Ishikawa (cell line): Measurements from ENCODE around the gene HBB.

ENCODE experiments used
- CEBPB ChIP-seq: IDR thresholded peaks from 2 replicates; pipeline ENCODE4 v1.6.1; 2012
- CREB1 ChIP-seq: IDR thresholded peaks from 2 replicates; pipeline ENCODE4 v1.6.1; 2012; ENCODE audit warnings: low read depth
- EGR1 ChIP-seq: IDR thresholded peaks from 2 replicates; pipeline ENCODE4 v1.6.1; 2012
- EP300 ChIP-seq: IDR thresholded peaks from 2 replicates; pipeline ENCODE4 v1.6.1; 2012; ENCODE audit warnings: borderline replicate concordance
- FOXM1 ChIP-seq: IDR thresholded peaks from 2 replicates; pipeline ENCODE4 v1.6.1; 2012; ENCODE audit warnings: low read depth, borderline replicate concordance
- NFIC ChIP-seq: IDR thresholded peaks from 2 replicates; pipeline ENCODE4 v1.6.1; 2012
- RAD21 ChIP-seq: IDR thresholded peaks from 2 replicates; pipeline ENCODE4 v1.6.1; 2012; ENCODE audit warnings: low read depth
- TAF1 ChIP-seq: IDR thresholded peaks from 2 replicates; pipeline ENCODE4 v1.6.1; 2012; ENCODE audit warnings: low read depth, mild to moderate bottlenecking
- TCF12 ChIP-seq: IDR thresholded peaks from 2 replicates; pipeline ENCODE4 v1.6.1; 2012; ENCODE audit warnings: low read depth
- TEAD4 ChIP-seq: IDR thresholded peaks from 2 replicates; pipeline ENCODE4 v1.6.1; 2012
- YY1 ChIP-seq: IDR thresholded peaks from 2 replicates; pipeline ENCODE4 v1.6.1; 2012; ENCODE audit warnings: low read depth
- ZBTB7A ChIP-seq: IDR thresholded peaks from 2 replicates; pipeline ENCODE4 v1.6.1; 2012; ENCODE audit warnings: low read depth
- TF ChIP-seq, protein P1 (sequence below): IDR thresholded peaks from 2 replicates; pipeline ENCODE4 v1.6.1; 2012; ENCODE audit warnings: low read depth, mild to moderate bottlenecking
- TF ChIP-seq, protein P2 (sequence below): IDR thresholded peaks from 2 replicates; pipeline ENCODE4 v1.6.1; 2012
- TF ChIP-seq, protein P3 (sequence below): IDR thresholded peaks from 2 replicates; pipeline ENCODE4 v1.6.1; 2012

HBB gene

DNA sequence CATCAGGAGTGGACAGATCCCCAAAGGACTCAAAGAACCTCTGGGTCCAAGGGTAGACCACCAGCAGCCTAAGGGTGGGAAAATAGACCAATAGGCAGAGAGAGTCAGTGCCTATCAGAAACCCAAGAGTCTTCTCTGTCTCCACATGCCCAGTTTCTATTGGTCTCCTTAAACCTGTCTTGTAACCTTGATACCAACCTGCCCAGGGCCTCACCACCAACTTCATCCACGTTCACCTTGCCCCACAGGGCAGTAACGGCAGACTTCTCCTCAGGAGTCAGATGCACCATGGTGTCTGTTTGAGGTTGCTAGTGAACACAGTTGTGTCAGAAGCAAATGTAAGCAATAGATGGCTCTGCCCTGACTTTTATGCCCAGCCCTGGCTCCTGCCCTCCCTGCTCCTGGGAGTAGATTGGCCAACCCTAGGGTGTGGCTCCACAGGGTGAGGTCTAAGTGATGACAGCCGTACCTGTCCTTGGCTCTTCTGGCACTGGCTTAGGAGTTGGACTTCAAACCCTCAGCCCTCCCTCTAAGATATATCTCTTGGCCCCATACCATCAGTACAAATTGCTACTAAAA lies at the start of gene HBB:
Gene HBB (minus strand): TSS at position 340 of the 579 bp plus-strand sequence. CDS start 50 bp downstream, at position 290.
- TF ChIP-seq EGR1 = no peak
- no peak for TF ChIP-seq CEBPB
- TF ChIP-seq, protein P1, sequence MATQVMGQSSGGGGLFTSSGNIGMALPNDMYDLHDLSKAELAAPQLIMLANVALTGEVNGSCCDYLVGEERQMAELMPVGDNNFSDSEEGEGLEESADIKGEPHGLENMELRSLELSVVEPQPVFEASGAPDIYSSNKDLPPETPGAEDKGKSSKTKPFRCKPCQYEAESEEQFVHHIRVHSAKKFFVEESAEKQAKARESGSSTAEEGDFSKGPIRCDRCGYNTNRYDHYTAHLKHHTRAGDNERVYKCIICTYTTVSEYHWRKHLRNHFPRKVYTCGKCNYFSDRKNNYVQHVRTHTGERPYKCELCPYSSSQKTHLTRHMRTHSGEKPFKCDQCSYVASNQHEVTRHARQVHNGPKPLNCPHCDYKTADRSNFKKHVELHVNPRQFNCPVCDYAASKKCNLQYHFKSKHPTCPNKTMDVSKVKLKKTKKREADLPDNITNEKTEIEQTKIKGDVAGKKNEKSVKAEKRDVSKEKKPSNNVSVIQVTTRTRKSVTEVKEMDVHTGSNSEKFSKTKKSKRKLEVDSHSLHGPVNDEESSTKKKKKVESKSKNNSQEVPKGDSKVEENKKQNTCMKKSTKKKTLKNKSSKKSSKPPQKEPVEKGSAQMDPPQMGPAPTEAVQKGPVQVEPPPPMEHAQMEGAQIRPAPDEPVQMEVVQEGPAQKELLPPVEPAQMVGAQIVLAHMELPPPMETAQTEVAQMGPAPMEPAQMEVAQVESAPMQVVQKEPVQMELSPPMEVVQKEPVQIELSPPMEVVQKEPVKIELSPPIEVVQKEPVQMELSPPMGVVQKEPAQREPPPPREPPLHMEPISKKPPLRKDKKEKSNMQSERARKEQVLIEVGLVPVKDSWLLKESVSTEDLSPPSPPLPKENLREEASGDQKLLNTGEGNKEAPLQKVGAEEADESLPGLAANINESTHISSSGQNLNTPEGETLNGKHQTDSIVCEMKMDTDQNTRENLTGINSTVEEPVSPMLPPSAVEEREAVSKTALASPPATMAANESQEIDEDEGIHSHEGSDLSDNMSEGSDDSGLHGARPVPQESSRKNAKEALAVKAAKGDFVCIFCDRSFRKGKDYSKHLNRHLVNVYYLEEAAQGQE = no peak
- no peak for TF ChIP-seq ZBTB7A
- no peak for TF ChIP-seq RAD21
- TF ChIP-seq NFIC = no peak
- no peak for TF ChIP-seq FOXM1
- TF ChIP-seq CREB1 = no peak
- TF ChIP-seq EP300 = no peak
- no peak for TF ChIP-seq TEAD4
- no peak for TF ChIP-seq TCF12
- no peak for TF ChIP-seq TAF1
- TF ChIP-seq YY1 = no peak
- TF ChIP-seq, protein P2, sequence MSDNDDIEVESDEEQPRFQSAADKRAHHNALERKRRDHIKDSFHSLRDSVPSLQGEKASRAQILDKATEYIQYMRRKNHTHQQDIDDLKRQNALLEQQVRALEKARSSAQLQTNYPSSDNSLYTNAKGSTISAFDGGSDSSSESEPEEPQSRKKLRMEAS = no peak
- TF ChIP-seq, protein P3, sequence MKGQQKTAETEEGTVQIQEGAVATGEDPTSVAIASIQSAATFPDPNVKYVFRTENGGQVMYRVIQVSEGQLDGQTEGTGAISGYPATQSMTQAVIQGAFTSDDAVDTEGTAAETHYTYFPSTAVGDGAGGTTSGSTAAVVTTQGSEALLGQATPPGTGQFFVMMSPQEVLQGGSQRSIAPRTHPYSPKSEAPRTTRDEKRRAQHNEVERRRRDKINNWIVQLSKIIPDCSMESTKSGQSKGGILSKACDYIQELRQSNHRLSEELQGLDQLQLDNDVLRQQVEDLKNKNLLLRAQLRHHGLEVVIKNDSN = no peak

DNA sequence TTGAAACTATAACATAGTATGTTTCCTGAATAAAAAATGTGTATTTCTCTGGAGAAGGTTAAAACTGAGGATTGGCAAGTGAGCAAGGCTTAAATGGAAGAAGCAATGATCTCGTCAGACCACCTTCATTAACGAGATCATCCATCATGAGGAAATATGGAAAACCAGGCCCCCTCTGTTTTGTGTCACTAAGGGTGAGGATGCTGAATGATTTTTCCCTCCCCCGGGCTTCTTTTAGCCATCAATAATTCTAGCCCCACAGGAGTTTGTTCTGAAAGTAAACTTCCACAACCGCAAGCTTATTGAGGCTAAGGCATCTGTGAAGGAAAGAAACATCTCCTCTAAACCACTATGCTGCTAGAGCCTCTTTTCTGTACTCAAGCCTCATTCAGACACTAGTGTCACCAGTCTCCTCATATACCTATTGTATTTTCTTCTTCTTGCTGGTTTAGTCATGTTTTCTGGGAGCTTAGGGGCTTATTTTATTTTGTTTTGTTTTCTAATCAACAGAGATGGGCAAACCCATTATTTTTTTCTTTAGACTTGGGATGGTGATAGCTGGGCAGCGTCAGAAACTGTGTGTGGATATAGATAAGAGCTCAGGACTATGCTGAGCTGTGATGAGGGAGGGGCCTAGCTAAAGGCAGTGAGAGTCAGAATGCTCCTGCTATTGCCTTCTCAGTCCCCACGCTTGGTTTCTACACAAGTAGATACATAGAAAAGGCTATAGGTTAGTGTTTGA lies 48.7 kb upstream of the HBB start:
- TF ChIP-seq TAF1 (no peak), FOXM1 (no peak), TEAD4 (no peak), CEBPB (no peak), CREB1 (no peak), YY1 (no peak), EGR1 (no peak), RAD21 (no peak), ZBTB7A (no peak), NFIC (no peak), TCF12 (no peak), EP300 (no peak)
- TF ChIP-seq, protein P1 = no peak
- TF ChIP-seq, protein P3 = no peak
- TF ChIP-seq, protein P2 = no peak

DNA sequence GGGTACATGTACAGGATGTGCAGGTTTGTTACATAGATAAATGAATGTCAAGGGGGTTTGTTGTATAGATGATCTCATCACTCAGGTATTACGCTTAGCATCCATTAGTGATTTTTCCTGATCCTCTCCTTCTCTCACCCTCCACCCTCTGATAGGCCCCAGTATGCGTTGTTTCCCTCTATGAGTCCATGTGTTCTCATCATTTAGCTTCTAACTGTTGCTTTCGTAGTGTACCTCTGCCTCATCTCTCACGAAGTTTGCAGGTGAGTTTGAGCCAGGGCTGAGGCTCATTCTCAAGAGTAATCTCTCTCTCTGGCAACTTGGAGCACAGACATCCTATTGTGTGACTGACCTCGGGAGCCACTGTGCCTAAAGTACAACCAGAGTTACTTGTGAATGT lies 47.5 kb upstream of the HBB start:
- no peak for TF ChIP-seq FOXM1
- TF ChIP-seq EGR1 = no peak
- TF ChIP-seq ZBTB7A = no peak
- no peak for TF ChIP-seq TCF12
- TF ChIP-seq YY1 = no peak
- no peak for TF ChIP-seq RAD21
- TF ChIP-seq CREB1 = no peak
- TF ChIP-seq, protein P2 = no peak
- TF ChIP-seq, protein P1 = no peak
- no peak for TF ChIP-seq CEBPB
- no peak for TF ChIP-seq TEAD4
- no peak for TF ChIP-seq NFIC
- TF ChIP-seq, protein P3 = no peak
- TF ChIP-seq EP300 = no peak
- TF ChIP-seq TAF1 = no peak
